Activated naive CD8-positive, alpha-beta T cell treated with anti-CD3 and anti-CD28 coated beads for 36 hours (primary cell): ENCODE results near the gene SEMA5A. TPM values are rescaled to one million over a fixed set of nuclear protein-coding genes. Genes with fewer than 3 reads are reported as not detected.

Experiments
- total RNA-seq, 2 experiments: library from RNA; stranded (reverse); gene quantifications; one replicate each; pipeline ENCODE4 v1.2.3, GENCODE V29; 2021

SEMA5A gene
- total RNA-seq, 2 experiments from 2014 or later: not detected

Other genes with a start within 250 kb of the SEMA5A start
- gene TAS2R1, start 84.3 kb upstream of the SEMA5A start, total RNA-seq: not detected